Prostate gland (tissue), 2 donors: ENCODE results near the gene E2F4. TPM values are rescaled to one million over a fixed set of nuclear protein-coding genes. Genes with fewer than 3 reads are reported as not detected.
A peak's percentile ranks its signal among the peaks of the same experiment; 100 is the strongest.

Experiments used
- DNase-seq: peaks from one replicate; pipeline ENCODE4 v3.0.0-alpha.2; 2019; ENCODE audit warnings: low spot score
- H3K27ac ChIP-seq, 2 donors: fragments of 200-600 bp; sonication (generic); 2 replicates each; pipeline ENCODE4 v1.5.1; 2017 to 2019
- H3K27me3 ChIP-seq: fragments of 200-600 bp; sonication (generic); replicated peaks from 2 replicates; pipeline ENCODE4 v1.5.1; 2019; ENCODE audit not compliant: insufficient read depth
- H3K36me3 ChIP-seq, 2 donors: fragments of 200-600 bp; sonication (generic); 1 replicate in 1 of 2; 2 replicates in 1 of 2; pipeline versions ENCODE4 v1.5.1 to v1.8.1; 2017 to 2019
- H3K4me1 ChIP-seq: fragments of 200-600 bp; sonication (generic); replicated peaks from 2 replicates; pipeline ENCODE4 v1.5.1; 2019
- H3K4me3 ChIP-seq, 2 donors: fragments of 200-600 bp; sonication (generic); 2 replicates each; pipeline ENCODE4 v1.5.1; 2017 to 2019
- H3K9me3 ChIP-seq: fragments of 200-600 bp; sonication (generic); 2 replicates; pipeline ENCODE4 v1.5.1; 2017
- CTCF ChIP-seq, 4 experiments: fragments of 200-600 bp in 2 of 4; fragments of 450-650 bp in 2 of 4; sonication (generic) in 2 of 4; IDR thresholded peaks; 1 replicate in 3 of 4; 2 replicates in 1 of 4; pipeline ENCODE4 v1.5.1; 2016 to 2019; ENCODE audit warnings: antibody characterized with exemption in 4 of 4, mild to moderate bottlenecking in 2 of 4, moderate library complexity in 2 of 4
- POLR2A ChIP-seq: fragments of 450-650 bp; IDR thresholded peaks from one replicate; pipeline ENCODE4 v1.6.1; 2016; ENCODE audit warnings: antibody characterized with exemption, mild to moderate bottlenecking
- POLR2AphosphoS5 ChIP-seq: sonication (generic); formaldehyde crosslinking; IDR thresholded peaks from one replicate; pipeline ENCODE4 v1.6.1; 2017; ENCODE audit warnings: antibody characterized with exemption
- WGBS: methylation state at CpG from one replicate; pipeline ENCODE4 v1.1.5; 2018; 5-methylcytosine and 5-hydroxymethylcytosine counted together
- intact Hi-C: fragments of 100-400 bp; cut with DNase I; formaldehyde crosslinking; loops from one replicate; pipeline ENCODE4 v1.14.2; 2022
- total RNA-seq, 2 donors: library from RNA; depleted of rRNA; stranded (reverse); fragments of >200 nt; gene quantifications; one replicate each; pipeline ENCODE4 v1.1.0, GENCODE V29; 2016

Gene E2F4
- total RNA-seq, 2 donors from 2014 or later, result 91.6 to 105 TPM

- no peak for DNase-seq
- peaks cover 13% of the 10 kb centered on the region for H3K4me1 ChIP-seq
- H3K36me3 ChIP-seq, result no peaks in the 10 kb centered on the region
- no peaks in the 10 kb centered on the region for H3K27me3 ChIP-seq
- no peak overlapping the region for H3K4me3 ChIP-seq
- no peak overlapping the region for H3K27ac ChIP-seq
- no peaks in the 10 kb centered on the region for H3K9me3 ChIP-seq
- intact Hi-C loops, result loop anchor here (1.0 to 5.0 kb wide), 4 partner anchors 127 to 262 kb away; partner anchors contain the start of gene CBFB
- TF ChIP-seq POLR2AphosphoS5 (no peak), CTCF (IDR thresholded peaks at IDR 0.05) (no peak), POLR2A (no peak)
- 31% methylated on average over 30 of the region's 61 CpGs for WGBS
Observed at GRCh38 chr16:67154578-67155294, 37.2 kb upstream of the E2F4 start.

DNA sequence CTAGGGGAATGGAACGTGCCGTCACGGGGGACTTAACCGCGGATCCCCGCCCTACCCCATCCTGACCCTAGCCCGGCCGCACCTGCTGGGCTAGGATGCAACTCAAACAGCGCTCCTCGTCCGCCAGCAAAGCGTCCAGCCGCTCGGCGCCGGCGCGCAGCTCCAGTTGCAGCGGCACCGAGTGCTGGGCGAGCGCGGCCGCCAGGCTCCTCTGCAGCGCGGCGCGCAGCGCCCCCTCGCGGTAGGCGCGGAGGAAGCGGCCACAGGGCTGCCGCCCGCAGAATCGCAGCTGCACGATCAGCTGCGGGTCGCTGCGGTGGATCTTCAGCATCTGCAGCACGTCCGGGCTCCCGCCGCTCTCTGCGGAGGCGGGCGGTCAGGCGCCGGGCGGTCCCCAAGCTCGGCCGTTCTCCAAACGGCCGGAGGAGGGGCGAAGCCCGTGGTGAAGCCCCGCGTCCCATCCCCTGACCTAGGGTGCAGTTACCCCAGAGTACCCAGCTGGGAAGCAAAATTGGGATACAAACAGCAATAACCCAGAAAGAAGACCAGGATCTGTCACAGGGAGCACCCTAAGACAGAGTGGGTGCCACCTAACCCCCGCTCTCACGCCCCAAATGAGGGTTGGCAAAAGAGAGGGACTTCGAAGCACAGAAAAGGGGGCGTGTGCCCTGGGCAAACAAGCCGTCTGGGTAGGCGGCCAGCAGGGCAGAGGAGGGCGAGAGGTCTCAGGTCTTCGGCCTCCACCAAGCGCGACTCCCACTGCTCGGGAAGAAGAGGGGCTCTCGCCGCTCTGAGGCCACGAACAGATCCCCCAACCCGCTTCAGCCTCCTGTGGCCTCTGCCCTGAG is 36.4 kb upstream of the E2F4 start:
- peak; percentile 12 for TF ChIP-seq POLR2AphosphoS5
- peak; percentile 26 for TF ChIP-seq POLR2A
- TF ChIP-seq CTCF (IDR thresholded peaks at IDR 0.05), result peak; percentile 95 to 99 (median 98)
- H3K4me1 ChIP-seq, result peaks cover 13% of the 10 kb centered on the region
- intact Hi-C loops, result loop anchor here (1.0 to 5.0 kb wide), 3 partner anchors 128 to 263 kb away; partner anchors contain the start of gene CBFB
- no peak overlapping the region for H3K4me3 ChIP-seq
- no peaks in the 10 kb centered on the region for H3K9me3 ChIP-seq
- 19% methylated on average over 42 of the region's 74 CpGs for WGBS
- H3K27ac ChIP-seq, result no peak overlapping the region
- H3K36me3 ChIP-seq, result no peaks in the 10 kb centered on the region
- peak; percentile 66 for DNase-seq
- no peaks in the 10 kb centered on the region for H3K27me3 ChIP-seq

DNA sequence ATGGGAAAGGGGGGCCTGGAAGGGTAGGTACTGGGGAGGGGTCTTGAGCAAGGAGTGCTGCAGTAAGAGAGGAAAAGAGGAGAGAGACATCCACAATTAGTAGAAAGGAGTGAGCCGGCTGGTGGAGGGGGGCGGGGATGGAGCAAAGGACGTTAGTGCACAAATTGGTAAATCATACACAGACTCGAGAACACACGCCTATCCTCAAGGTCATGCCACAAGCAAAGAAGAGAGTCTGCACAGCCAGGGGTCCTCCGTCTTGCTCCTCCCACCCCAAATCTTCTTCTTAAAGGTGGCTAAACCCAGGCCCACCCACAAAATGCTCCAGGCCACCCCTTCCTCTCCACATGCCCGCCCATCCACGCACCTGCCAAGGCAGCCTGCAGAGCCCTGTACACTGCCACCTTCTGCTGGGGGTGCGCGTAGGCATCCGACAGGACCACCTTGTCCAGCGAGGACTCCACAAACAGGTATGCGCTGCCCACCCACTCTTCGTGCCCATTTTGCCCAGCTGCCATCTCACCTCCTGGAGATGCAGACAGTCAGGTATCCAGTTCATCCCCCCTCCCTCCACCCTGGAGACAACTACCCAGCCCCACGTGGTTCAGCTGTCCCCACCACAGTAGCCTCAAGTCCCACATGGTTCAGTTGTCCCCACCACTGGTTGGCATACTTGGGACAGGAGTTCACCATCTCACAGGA is 35.7 kb upstream of the E2F4 start:
- no peaks in the 10 kb centered on the region for H3K36me3 ChIP-seq
- no peaks in the 10 kb centered on the region for H3K27me3 ChIP-seq
- no peak for TF ChIP-seq CTCF (IDR thresholded peaks at IDR 0.05)
- no peak for TF ChIP-seq POLR2AphosphoS5
- TF ChIP-seq POLR2A, result no peak
- H3K27ac ChIP-seq, result no peak overlapping the region
- 61% methylated on average over 15 of the region's 15 CpGs for WGBS
- no peaks in the 10 kb centered on the region for H3K9me3 ChIP-seq
- H3K4me3 ChIP-seq, result no peak overlapping the region
- H3K4me1 ChIP-seq, result peaks cover 13% of the 10 kb centered on the region
- intact Hi-C loops, result loop anchor here (5.0 kb wide), 2 partner anchors 129 to 264 kb away; partner anchors contain the start of gene CBFB
- no peak for DNase-seq

GRCh38 chr16:67157106-67157748 is 34.7 kb upstream of the E2F4 start:
- TF ChIP-seq POLR2AphosphoS5 (no peak), POLR2A (no peak), CTCF (IDR thresholded peaks at IDR 0.05) (no peak)
- Histone ChIP-seq H3K27me3 (no peaks in the 10 kb centered on the region), H3K4me1 (peaks cover 16% of the 10 kb centered on the region), H3K27ac (no peak overlapping the region), H3K4me3 (no peak overlapping the region), H3K9me3 (no peaks in the 10 kb centered on the region), H3K36me3 (no peaks in the 10 kb centered on the region)
- intact Hi-C loops, result loop anchor here (5.0 kb wide), 2 partner anchors 130 to 265 kb away; partner anchors contain the start of gene CBFB
- DNase-seq, result no peak
- WGBS, result 64% methylated on average over 7 of the region's 7 CpGs
